ENCODE measurements around the gene POTEH.
"Not testable (repeated sequence)": the region's sequence is repeated elsewhere in the genome, so short reads cannot be mapped to it uniquely, and the experiment has no call there.

POTEH gene

GRCh38 chr22:15738157-15738908 lies 48.5 kb downstream of the POTEH start:
- DNase-seq = not testable (repeated sequence)

DNA sequence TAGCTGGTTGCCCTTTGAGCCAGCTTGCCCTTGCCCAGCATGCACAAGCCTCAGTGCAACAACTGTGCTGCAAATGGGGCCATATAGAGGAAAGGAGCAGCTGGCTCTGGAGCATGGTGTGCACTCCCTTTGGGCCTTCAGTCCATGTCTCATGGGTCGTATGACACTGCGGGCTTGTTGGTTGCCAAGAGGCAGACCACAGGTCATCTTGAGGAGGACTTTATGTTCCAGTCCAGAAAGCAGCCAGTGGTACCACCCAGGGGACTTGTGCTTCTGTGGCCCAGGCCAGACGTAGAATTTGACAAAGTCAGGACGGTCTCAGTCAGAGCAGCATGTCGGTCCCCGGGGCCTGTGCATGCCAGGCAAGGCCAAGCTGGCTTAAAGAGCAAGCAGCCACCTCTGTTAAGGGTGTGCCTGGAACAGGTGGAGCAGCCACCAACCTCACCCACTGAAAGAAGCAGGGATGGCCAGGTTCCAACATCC lies 49.1 kb downstream of the POTEH start:
- DNase-seq = not testable (repeated sequence)

GRCh38 chr22:15747636-15748323 lies 58.0 kb downstream of the POTEH start:
- DNase-seq = not testable (repeated sequence)

DNA sequence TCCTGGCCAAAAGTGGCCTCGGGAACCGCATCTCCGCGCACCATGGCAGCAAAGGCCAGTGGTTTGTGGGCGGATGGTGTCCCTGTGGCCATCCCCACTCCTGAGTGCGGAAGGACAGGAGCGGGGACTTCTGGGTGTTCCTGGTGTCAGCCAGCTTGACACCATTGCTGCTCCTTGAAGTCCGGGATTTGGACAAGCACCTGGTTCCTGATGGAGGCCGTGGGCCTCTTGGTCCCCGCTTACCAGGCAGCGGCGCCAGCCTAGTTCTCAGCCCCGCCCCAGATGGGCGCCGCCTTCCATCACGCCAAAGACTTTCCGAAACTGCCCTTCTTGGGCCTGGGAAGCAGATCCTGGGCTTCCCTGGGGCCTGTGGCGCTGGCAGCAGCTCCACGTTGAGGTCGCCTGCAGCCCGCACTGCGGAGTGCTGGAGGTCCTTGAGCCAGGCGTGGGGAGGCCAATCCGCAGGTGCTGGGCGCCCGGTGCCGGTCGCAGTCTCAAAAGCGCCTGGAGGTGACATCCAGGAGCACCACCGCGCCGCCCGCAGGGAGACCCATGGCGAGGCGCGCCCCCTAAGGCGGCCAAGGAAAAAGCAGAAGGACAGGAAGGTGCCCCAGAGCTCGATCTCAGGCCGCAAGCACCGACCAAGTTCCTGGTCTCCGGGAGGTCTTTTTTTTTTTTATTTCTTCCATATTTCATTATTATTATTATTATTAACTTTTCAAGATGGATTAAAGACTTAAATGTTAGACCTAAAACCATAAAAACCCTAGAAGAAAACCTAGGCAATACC lies 59.5 kb downstream of the POTEH start:
- DNase-seq = not testable (repeated sequence)

- not testable (repeated sequence) for DNase-seq
Measured at GRCh38 chr22:15759443-15760097, 69.7 kb downstream of the POTEH start.

DNA sequence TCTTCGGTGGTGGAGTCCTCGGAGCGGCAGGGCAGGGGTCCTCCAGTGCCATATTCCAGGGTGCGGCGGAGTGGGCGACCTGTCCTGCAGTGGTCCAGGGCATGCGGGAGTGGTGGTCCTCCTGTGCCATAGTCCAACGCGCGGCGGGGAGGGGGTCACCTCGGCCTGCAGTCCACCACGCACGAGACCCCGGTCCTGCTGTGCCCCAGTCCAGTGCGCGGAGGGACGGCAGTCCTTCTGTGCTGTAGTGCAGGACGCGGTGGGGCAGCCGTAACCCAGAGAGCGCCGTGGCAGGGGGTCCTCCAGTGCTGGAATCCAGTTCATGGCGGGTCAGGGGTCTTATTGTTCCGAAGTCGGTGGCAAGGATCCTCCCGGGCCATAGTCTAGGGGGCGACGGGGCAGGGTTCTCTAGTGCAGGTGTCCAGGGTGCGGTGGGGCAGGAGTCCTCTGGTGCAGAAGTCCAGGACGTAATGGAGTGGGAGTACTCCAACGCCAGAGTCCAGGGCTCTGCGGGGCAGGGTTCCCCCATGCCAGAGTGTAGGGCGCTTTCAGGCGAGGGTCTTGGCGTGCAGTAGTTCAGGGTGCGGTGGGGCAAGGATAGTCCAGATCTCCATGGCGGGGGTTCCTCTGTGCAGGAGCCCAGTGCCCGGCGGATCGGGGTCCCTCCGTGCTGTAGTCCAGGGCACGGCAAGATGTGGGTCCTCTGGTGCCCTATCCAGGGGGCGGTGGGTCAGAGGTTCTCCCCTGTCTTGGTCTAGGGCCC lies 70.7 kb downstream of the POTEH start:
- DNase-seq = not testable (repeated sequence)

DNA sequence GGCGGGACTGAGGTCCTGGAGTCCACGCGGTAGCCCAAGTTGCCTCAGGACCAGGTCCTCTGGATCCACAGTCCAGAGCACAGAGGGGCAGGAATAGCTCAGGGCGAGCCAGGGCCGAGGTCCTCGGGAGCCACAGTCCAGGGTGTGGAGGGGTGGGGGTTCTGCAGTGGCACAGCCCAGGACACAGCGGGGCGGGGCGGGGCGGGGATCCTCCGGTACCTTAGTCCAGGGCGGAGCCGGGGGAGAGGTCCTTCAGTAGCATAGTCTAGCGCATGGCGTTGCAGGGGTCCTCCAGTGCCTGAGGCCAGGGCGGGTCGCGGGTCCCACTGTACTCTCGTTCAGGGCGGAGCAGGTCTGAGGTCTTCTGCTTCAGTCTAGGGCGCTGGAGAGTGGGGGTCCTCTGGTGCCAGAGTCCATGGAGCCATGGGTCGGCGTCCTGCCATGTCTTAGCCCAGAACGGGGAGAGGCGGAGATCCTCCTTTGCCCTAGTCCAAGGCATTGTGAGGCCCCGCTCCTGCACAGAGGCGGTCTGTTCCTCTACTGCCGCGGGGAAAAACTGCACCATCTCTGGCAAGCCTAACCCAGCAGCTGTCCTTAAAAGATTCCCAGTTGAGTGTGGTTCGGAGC lies 71.4 kb downstream of the POTEH start:
- not testable (repeated sequence) for DNase-seq

DNA sequence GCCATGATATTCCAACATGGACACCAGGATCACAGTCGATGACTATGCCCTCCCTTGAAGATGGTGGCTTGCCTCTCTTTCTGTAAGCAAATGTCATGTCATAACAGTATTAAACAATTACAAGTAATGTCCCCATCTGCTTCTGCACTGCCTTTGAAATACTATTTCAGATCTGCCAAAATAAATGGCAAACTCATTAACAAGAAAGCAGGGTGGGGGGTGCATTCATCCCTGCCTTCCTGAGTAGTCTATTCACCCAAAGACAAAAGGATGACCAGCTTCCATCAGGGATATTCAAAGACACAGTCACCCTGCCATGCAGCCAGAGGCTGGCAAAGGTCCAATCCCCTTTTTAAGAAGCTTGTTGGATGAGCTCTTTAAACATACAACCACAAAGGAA lies 73.7 kb downstream of the POTEH start:
- DNase-seq = not testable (repeated sequence)
